Activated B cell treated with CpG ODN at 0.5 μM for 24 hours (primary cell): ENCODE measurements around the gene KASH5. TPM values are rescaled to one million over a fixed set of nuclear protein-coding genes. Genes with fewer than 3 reads are reported as not detected.
"Not testable (repeated sequence)": the region's sequence is repeated elsewhere in the genome, so short reads cannot be mapped to it uniquely, and the experiment has no call there.

Experiments used
- ATAC-seq: fragments of 200-7000 bp; cut with Tn5 transposase; one replicate; pipeline ENCODE4 v1.10.0; 2021; ENCODE audit warnings: low read depth, mild to moderate bottlenecking, moderate library complexity
- CTCF ChIA-PET: fragments of 350-600 bp; sonication (Branson Sonifier 250); formaldehyde crosslinking; loops from one replicate; lab custom pipeline; 2021; ENCODE audit warnings: antibody characterized with exemption; lab: Charles Lee
- POLR2A ChIA-PET: fragments of 350-600 bp; sonication (Branson Sonifier 250); formaldehyde crosslinking; loops from one replicate; lab custom pipeline; 2021; ENCODE audit warnings: antibody characterized with exemption; lab: Charles Lee
- DNase-seq: peaks from one replicate; pipeline ENCODE4 v3.0.0; 2022
- H3K27ac Mint-ChIP-seq: one replicate; pipeline ENCODE4 v1.8.0; 2020; ENCODE audit warnings: mixed read lengths
- H3K27me3 Mint-ChIP-seq: one replicate; pipeline ENCODE4 v1.8.0; 2021; ENCODE audit warnings: mixed read lengths
- H3K36me3 Mint-ChIP-seq: one replicate; pipeline ENCODE4 v1.8.0; 2021; ENCODE audit warnings: low read depth, mixed read lengths
- H3K4me1 Mint-ChIP-seq: one replicate; pipeline ENCODE4 v1.8.0; 2021; ENCODE audit warnings: mixed read lengths
- H3K4me3 Mint-ChIP-seq: one replicate; pipeline ENCODE4 v1.8.0; 2020; ENCODE audit warnings: mild to moderate bottlenecking, mixed read lengths
- H3K9me3 Mint-ChIP-seq: one replicate; pipeline ENCODE4 v1.8.0; 2020; ENCODE audit warnings: mixed read lengths
- intact Hi-C: fragments of 100-400 bp; cut with micrococcal nuclease; formaldehyde crosslinking; loops from one replicate; pipeline ENCODE4 v1.15.1; 2024
- total RNA-seq: library from RNA; stranded (reverse); gene quantifications from 2 replicates; pipeline ENCODE4 v1.2.3, GENCODE V29; 2022
- TF ChIP-seq, protein P1 (sequence below): fragments of 200-600 bp; IDR thresholded peaks from one replicate; pipeline ENCODE4 v1.8.0; 2022; ENCODE audit warnings: antibody characterized with exemption, mild to moderate bottlenecking

Gene KASH5
- total RNA-seq, 1 donor from 2014 or later: 0.62 TPM

DNA sequence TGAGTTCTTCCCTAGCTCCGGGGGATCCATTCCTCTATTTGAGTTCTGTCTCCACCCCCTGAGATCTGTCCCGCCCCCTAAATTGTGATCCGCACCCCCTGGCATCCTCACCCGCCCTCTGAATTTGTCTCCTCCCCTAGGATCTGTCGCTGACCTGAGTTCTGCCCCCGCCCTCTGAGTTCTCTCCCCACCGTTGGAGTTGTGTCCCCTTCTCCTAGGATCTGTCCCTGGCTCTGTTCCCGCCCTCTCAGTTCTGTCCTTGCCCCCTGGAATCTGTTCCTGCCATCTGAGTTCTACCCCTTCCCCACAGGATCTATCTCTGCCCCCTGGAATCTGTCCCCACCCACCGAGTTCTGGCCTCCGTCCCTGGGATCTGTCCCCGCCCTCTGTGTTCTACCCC, 54.3 kb downstream of the KASH5 start:
- DNase-seq (no peak), ATAC-seq (no peak)
- intact Hi-C loops: loop anchor here (2.0 kb wide), 1 partner anchor 14 kb away; no protein-coding TSS in a partner anchor
- no peak overlapping the region for H3K27ac Mint-ChIP-seq
- TF ChIP-seq, protein P1, sequence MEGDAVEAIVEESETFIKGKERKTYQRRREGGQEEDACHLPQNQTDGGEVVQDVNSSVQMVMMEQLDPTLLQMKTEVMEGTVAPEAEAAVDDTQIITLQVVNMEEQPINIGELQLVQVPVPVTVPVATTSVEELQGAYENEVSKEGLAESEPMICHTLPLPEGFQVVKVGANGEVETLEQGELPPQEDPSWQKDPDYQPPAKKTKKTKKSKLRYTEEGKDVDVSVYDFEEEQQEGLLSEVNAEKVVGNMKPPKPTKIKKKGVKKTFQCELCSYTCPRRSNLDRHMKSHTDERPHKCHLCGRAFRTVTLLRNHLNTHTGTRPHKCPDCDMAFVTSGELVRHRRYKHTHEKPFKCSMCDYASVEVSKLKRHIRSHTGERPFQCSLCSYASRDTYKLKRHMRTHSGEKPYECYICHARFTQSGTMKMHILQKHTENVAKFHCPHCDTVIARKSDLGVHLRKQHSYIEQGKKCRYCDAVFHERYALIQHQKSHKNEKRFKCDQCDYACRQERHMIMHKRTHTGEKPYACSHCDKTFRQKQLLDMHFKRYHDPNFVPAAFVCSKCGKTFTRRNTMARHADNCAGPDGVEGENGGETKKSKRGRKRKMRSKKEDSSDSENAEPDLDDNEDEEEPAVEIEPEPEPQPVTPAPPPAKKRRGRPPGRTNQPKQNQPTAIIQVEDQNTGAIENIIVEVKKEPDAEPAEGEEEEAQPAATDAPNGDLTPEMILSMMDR: no peak
- H3K9me3 Mint-ChIP-seq: no peaks in the 10 kb centered on the region
- peaks cover 46% of the 10 kb centered on the region for H3K27me3 Mint-ChIP-seq
- POLR2A ChIA-PET: interaction anchor here (0.6 to 2.5 kb wide), 15 partner anchors 10 to 176 kb away, joined by 3 to 28 read pairs (median 4); partner anchors contain the start of genes ALDH16A1, CD37 and PIH1D1
- peak overlapping the region; percentile 86 for H3K4me3 Mint-ChIP-seq
- H3K36me3 Mint-ChIP-seq: peaks cover 14% of the 10 kb centered on the region
- CTCF ChIA-PET: interaction anchor here (0.6 to 3.3 kb wide), 7 partner anchors 28 to 216 kb away, joined by 4 to 28 read pairs (median 5); no protein-coding TSS in a partner anchor
- H3K4me1 Mint-ChIP-seq: peaks cover 34% of the 10 kb centered on the region

GRCh38 chr19:49442771-49443365, 54.8 kb downstream of the KASH5 start:
- ATAC-seq (peak; percentile 37), DNase-seq (peak; percentile 66)
- peaks cover 34% of the 10 kb centered on the region for H3K4me1 Mint-ChIP-seq
- H3K27ac Mint-ChIP-seq: peak overlapping the region; percentile 90
- no peaks in the 10 kb centered on the region for H3K9me3 Mint-ChIP-seq
- peaks cover 41% of the 10 kb centered on the region for H3K27me3 Mint-ChIP-seq
- H3K36me3 Mint-ChIP-seq: peaks cover 19% of the 10 kb centered on the region
- H3K4me3 Mint-ChIP-seq: peak overlapping the region; percentile 86
- intact Hi-C loops: loop anchor here (1.0 to 2.0 kb wide), 10 partner anchors 8 to 217 kb away; partner anchors contain the start of gene PIH1D1
- ChIA-PET CTCF (interaction anchor here (0.6 to 3.3 kb wide), 10 partner anchors 9 to 216 kb away, joined by 3 to 28 read pairs (median 4); partner anchors contain the start of gene PIH1D1), POLR2A (interaction anchor here (0.6 to 2.5 kb wide), 18 partner anchors 9 to 627 kb away, joined by 3 to 28 read pairs (median 4); partner anchors contain the start of genes ALDH16A1, CD37, FCGRT and PIH1D1)
- TF ChIP-seq, protein P1: no peak

- POLR2A ChIA-PET: interaction anchor here (0.6 to 2.9 kb wide), 14 partner anchors 26 to 627 kb away, joined by 3 to 28 read pairs (median 4); partner anchors contain the start of genes FCGRT and TEAD2
- peak; percentile 85 for ATAC-seq
- Mint-ChIP-seq H3K27me3 (peaks cover 34% of the 10 kb centered on the region), H3K9me3 (no peaks in the 10 kb centered on the region), H3K4me1 (peaks cover 39% of the 10 kb centered on the region), H3K36me3 (peaks cover 24% of the 10 kb centered on the region), H3K4me3 (peak overlapping the region; percentile 86), H3K27ac (peak overlapping the region; percentile 90)
- TF ChIP-seq, protein P1: peak; percentile 77
- CTCF ChIA-PET: interaction anchor here (0.6 to 3.3 kb wide), 12 partner anchors 8 to 217 kb away, joined by 3 to 28 read pairs (median 5); partner anchors contain the start of gene PIH1D1
- peak; percentile 94 for DNase-seq
- intact Hi-C loops: loop anchor here (1.0 to 2.0 kb wide), 10 partner anchors 8 to 217 kb away; partner anchors contain the start of gene PIH1D1
Observed at GRCh38 chr19:49443366-49444099, 55.5 kb downstream of the KASH5 start.

GRCh38 chr19:49444100-49444700, 56.2 kb downstream of the KASH5 start:
- intact Hi-C loops: not testable (repeated sequence)
- peaks cover 30% of the 10 kb centered on the region for H3K36me3 Mint-ChIP-seq
- POLR2A ChIA-PET: interaction anchor here (0.6 to 2.9 kb wide), 11 partner anchors 8 to 996 kb away, joined by 3 to 28 read pairs (median 5); no protein-coding TSS in a partner anchor

GRCh38 chr19:49445997-49446396, 57.9 kb downstream of the KASH5 start:
- Mint-ChIP-seq H3K9me3 (no peaks in the 10 kb centered on the region), H3K4me3 (no peak overlapping the region), H3K27me3 (peaks cover 11% of the 10 kb centered on the region), H3K27ac (no peak overlapping the region), H3K36me3 (peaks cover 46% of the 10 kb centered on the region), H3K4me1 (peaks cover 50% of the 10 kb centered on the region)
- intact Hi-C loops: no loop called here
- POLR2A ChIA-PET: interaction anchor here (1.1 to 2.9 kb wide), 4 partner anchors 24 to 230 kb away, joined by 3 to 25 read pairs (median 6); no protein-coding TSS in a partner anchor
- DNase-seq (no peak), ATAC-seq (no peak)
- CTCF ChIA-PET: interaction anchor here (1.4 to 2.2 kb wide), 4 partner anchors 24 to 332 kb away, joined by 3 to 12 read pairs (median 6); partner anchors contain the start of gene LIN7B
- TF ChIP-seq, protein P1: no peak

More at GRCh38 chr19:49444100-49444700, 56.2 kb downstream of the KASH5 start:
- CTCF ChIA-PET: interaction anchor here (0.6 to 3.3 kb wide), 9 partner anchors 12 to 231 kb away, joined by 3 to 28 read pairs (median 5); no protein-coding TSS in a partner anchor
- peaks cover 28% of the 10 kb centered on the region for H3K27me3 Mint-ChIP-seq
- peaks cover 41% of the 10 kb centered on the region for H3K4me1 Mint-ChIP-seq
- H3K4me3 Mint-ChIP-seq: peak overlapping the region; percentile 86
- H3K9me3 Mint-ChIP-seq, ATAC-seq, DNase-seq: not testable (repeated sequence)
- peak overlapping the region; percentile 90 for H3K27ac Mint-ChIP-seq
